ENCODE measurements around the gene SLAMF9. TPM values are rescaled to one million over a fixed set of nuclear protein-coding genes. Genes with fewer than 3 reads are reported as not detected.

SLAMF9 gene
- total RNA-seq, 1 donor from 2014 or later: not detected

DNA sequence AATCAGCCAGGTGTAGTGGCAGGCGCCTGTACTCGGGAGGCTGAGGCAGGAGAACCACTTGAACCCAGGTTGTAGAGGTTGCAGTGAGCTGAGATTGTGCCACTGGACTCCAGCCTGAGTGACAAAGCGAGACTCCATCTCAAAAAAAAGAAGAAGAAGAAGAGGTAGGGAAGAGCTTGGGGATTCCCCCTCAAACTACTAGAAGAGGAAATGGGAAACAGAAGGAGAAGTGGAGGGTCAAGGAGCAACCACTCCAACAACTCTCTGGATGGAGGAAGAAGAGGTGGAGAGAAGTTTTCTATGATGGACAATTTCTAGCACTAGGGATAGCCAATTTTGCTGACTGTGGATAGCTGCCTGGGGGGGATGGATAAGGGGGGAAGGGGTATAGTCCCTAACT, 14.9 kb upstream of the SLAMF9 start:
- no peak for DNase-seq (ENCODE audit: low read depth)
- TF ChIP-seq, protein P1, sequence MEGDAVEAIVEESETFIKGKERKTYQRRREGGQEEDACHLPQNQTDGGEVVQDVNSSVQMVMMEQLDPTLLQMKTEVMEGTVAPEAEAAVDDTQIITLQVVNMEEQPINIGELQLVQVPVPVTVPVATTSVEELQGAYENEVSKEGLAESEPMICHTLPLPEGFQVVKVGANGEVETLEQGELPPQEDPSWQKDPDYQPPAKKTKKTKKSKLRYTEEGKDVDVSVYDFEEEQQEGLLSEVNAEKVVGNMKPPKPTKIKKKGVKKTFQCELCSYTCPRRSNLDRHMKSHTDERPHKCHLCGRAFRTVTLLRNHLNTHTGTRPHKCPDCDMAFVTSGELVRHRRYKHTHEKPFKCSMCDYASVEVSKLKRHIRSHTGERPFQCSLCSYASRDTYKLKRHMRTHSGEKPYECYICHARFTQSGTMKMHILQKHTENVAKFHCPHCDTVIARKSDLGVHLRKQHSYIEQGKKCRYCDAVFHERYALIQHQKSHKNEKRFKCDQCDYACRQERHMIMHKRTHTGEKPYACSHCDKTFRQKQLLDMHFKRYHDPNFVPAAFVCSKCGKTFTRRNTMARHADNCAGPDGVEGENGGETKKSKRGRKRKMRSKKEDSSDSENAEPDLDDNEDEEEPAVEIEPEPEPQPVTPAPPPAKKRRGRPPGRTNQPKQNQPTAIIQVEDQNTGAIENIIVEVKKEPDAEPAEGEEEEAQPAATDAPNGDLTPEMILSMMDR (IDR thresholded peaks at IDR 0.05; ENCODE audit: insufficient read depth, low read length, poor library complexity, severe bottlenecking): no peak
- H3K4me3 ChIP-seq (ENCODE audit: low read depth, low read length): no peak overlapping the region
- H3K36me3 ChIP-seq (ENCODE audit: control insufficient read depth, insufficient read depth, low read length): no peaks in the 10 kb centered on the region
- peaks cover 4% of the 10 kb centered on the region for H3K27me3 ChIP-seq (ENCODE audit: control insufficient read depth, insufficient read depth, low read length)

DNA sequence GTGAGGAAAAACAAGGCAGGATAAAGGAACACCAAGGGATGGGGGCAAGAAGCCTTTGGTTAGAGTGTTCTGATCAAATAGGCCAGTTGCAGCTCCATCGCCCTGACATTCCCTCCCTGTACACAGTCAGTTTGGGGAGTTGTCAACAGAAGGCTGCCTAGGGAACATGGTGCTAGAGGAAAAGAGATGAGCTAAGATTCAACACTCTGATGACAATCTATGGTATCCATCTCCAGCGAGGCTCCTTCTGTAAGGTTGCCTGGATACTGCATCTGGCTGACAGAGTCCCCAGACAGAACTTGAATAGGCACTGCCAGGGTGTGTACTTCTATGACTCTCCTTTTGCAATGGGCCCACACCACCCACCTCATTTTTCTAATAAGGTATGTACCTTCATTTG, 11.2 kb upstream of the SLAMF9 start:
- DNase-seq (ENCODE audit: low read depth): no peak
- Histone ChIP-seq H3K27me3 (ENCODE audit: control insufficient read depth, insufficient read depth, low read length) (peaks cover 6% of the 10 kb centered on the region), H3K4me3 (ENCODE audit: low read depth, low read length) (no peak overlapping the region), H3K36me3 (ENCODE audit: control insufficient read depth, insufficient read depth, low read length) (no peaks in the 10 kb centered on the region)
- TF ChIP-seq, protein P1 (IDR thresholded peaks at IDR 0.05; ENCODE audit: insufficient read depth, low read length, poor library complexity, severe bottlenecking): no peak

DNA sequence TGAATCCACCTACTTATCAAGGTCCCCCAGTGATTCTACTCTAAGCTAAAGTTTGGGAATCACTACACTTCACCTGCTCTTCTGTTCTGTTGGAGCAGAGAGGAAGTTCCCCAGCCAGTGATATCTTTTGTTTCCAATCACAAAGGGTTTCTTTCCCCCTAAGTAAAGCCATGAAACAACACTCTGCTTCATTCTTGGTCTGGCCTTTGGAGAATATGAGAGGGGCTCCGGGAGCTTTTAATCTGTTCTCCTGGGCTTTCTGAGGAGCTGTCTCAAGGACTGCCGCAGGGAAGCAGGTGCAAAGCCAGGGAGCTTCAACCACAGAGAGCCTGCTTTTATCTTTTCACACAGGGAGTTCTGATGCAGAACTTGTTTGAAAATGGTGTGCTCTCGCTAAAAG, 10.1 kb upstream of the SLAMF9 start:
- H3K36me3 ChIP-seq (ENCODE audit: control insufficient read depth, insufficient read depth, low read length): no peaks in the 10 kb centered on the region
- peaks cover 7% of the 10 kb centered on the region for H3K27me3 ChIP-seq (ENCODE audit: control insufficient read depth, insufficient read depth, low read length)

DNA sequence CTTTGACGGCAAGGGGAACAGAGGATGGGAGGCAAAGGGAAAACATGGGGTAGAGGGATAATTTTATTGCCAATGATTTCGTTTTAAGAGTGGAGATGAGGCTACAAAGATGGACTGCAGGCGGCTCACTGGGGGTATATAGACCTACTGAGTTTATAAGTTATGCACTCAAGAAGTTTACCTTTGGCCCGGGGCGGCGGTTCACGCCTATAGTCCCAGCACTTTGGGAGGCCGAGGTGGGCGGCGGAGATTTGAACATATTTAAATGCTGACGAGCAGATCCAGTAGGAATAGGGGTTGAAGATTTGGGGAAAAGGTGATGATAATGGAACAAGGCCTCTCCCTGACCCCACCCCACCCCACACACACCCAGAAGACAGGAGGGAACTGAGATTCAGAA, 8.1 kb upstream of the SLAMF9 start:
- no peak for DNase-seq (ENCODE audit: low read depth)
- Histone ChIP-seq H3K27me3 (ENCODE audit: control insufficient read depth, insufficient read depth, low read length) (peaks cover 8% of the 10 kb centered on the region), H3K4me3 (ENCODE audit: low read depth, low read length) (no peak overlapping the region), H3K36me3 (ENCODE audit: control insufficient read depth, insufficient read depth, low read length) (no peaks in the 10 kb centered on the region)
- TF ChIP-seq, protein P1 (IDR thresholded peaks at IDR 0.05; ENCODE audit: insufficient read depth, low read length, poor library complexity, severe bottlenecking): no peak

More for the DNA sequence above, 10.1 kb upstream of the SLAMF9 start:
- TF ChIP-seq, protein P1 (IDR thresholded peaks at IDR 0.05; ENCODE audit: insufficient read depth, low read length, poor library complexity, severe bottlenecking): no peak
- DNase-seq (ENCODE audit: low read depth): no peak
- no peak overlapping the region for H3K4me3 ChIP-seq (ENCODE audit: low read depth, low read length)

DNA sequence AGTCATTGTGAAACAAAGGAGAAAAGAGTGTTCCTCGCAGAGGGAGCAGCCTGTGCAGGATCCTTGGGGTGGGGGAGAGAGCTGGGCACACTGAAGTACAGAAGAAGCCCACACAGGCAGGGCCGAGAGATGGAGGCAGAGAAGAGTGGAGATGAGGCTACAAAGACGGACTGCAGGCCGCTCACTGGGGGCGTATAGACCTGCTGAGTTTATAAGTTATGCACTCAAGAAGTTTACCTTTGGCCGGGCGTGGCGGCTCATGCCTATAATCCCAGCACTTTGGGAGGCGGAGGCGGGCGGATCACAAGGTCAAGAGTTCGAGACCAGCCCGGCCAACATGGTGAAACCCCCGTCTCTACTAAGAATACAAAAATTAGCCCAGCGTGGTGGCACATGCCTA, 7.6 kb upstream of the SLAMF9 start:
- no peaks in the 10 kb centered on the region for H3K36me3 ChIP-seq (ENCODE audit: control insufficient read depth, insufficient read depth, low read length)
- H3K4me3 ChIP-seq (ENCODE audit: low read depth, low read length): no peak overlapping the region
- peaks cover 8% of the 10 kb centered on the region for H3K27me3 ChIP-seq (ENCODE audit: control insufficient read depth, insufficient read depth, low read length)
- DNase-seq (ENCODE audit: low read depth): no peak
- TF ChIP-seq, protein P1 (IDR thresholded peaks at IDR 0.05; ENCODE audit: insufficient read depth, low read length, poor library complexity, severe bottlenecking): no peak

DNA sequence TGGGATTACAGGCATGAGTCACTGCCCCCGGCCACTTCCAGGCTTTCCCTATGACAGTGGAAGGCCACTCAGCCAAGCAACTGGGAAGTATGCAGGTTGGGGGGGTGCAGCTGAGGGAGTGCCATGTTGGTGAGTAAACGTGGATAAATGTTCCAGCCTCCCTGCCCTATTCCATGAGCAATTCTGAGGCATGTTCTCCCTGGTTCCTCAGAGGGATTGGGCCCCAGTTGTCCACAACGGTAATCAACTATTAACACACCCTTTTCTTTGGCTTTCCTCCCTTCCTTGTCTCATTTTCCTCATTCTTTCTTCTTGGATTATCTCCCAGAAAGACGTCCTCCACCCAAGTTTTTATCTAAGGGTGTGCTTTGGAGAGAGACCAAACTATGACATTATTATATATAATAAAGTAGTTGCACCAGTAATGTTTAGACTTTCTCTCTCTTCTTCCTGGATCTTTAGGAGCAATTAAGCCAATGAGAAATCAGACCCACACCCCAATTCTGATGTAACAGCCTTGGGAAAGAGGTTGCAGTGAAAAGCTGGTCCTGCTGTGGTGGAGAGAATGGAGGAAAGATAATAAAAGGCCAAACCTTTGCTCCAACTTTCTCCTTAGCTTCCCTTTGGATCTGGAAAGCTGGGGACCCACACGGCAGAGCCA, 6.8 kb upstream of the SLAMF9 start:
- peaks cover 8% of the 10 kb centered on the region for H3K27me3 ChIP-seq (ENCODE audit: control insufficient read depth, insufficient read depth, low read length)
- TF ChIP-seq, protein P1 (IDR thresholded peaks at IDR 0.05; ENCODE audit: insufficient read depth, low read length, poor library complexity, severe bottlenecking): no peak
- no peak overlapping the region for H3K4me3 ChIP-seq (ENCODE audit: low read depth, low read length)
- no peak for DNase-seq (ENCODE audit: low read depth)
- no peaks in the 10 kb centered on the region for H3K36me3 ChIP-seq (ENCODE audit: control insufficient read depth, insufficient read depth, low read length)
